GM21423 (cell line): ENCODE results near the gene MMRN2.
"Not testable (repeated sequence)": the region's sequence is repeated elsewhere in the genome, so short reads cannot be mapped to it uniquely, and the experiment has no call there.

Experiments used
- ATAC-seq: cut with Tn5 transposase; IDR thresholded peaks from one replicate; pipeline ENCODE4 v1.9.1; 2021; ENCODE audit warnings: mild to moderate bottlenecking, moderate library complexity; ENCODE audit not compliant: unreplicated experiment

Gene MMRN2

DNA sequence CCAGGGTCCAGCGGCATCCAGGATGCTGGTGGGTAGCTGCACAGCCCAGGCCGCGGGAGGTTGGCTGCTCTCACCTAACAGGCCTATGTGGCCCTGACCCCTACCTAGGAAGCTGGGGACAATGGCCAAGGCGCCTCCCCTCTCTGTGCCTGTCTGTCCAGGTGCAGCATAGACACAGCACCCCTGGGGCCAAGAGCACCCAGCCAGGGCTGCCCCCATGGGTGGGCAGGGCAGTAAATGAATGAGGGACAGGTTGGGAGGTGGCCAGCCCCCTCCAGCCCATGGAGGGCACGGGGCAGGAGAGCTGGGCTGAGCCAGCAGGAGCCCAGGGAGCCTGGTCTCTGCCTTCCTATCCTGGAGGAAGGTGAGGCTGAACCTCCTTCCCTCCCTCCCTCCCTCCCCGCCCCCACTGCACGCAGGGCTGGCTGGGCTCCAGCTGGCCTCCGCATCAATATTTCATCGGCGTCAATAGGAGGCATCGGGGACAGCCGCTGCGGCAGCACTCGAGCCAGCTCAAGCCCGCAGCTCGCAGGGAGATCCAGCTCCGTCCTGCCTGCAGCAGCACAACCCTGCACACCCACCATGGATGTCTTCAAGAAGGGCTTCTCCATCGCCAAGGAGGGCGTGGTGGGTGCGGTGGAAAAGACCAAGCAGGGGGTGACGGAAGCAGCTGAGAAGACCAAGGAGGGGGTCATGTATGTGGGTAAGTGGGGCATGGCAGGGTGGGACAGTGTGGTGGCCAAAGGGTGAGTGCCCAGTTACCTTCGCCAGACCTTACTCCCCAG is 893 bp upstream of the MMRN2 start, which contains the start of gene SNCG:
SNCG (plus strand) TSS at position 484 of the 785 bp plus-strand sequence; CDS start at position 583, 99 bp downstream.
- no peak for ATAC-seq

DNA sequence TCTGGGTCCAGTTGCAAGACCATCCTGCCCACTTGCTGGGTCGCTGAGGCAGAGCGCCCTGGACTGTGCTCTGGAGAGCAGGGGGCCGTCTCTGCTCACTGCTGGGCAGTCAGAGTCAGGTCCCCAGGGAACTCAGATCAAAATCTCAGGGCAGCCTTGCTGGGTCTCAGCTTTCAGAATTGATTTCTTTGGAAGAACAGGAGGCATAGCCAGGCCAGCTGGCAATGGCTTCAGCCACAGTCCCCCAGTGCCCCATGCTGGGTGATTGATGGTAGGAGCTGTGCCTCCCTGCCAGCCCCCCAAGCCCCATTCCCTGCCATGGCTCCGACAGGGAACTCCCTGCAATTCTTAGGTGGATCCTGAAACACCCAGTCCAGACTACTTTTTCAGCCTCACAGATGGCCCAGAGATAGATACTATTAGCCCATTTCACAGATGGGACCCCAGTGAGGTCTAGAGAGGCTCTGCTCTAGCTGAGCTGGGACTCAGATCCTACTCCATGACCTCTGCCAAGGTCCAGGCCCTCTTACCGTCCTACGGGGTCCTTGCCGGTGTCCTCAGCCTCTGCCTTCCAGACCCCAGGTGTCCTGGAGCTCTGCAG is 467 bp downstream of the MMRN2 start:
- no peak for ATAC-seq

DNA sequence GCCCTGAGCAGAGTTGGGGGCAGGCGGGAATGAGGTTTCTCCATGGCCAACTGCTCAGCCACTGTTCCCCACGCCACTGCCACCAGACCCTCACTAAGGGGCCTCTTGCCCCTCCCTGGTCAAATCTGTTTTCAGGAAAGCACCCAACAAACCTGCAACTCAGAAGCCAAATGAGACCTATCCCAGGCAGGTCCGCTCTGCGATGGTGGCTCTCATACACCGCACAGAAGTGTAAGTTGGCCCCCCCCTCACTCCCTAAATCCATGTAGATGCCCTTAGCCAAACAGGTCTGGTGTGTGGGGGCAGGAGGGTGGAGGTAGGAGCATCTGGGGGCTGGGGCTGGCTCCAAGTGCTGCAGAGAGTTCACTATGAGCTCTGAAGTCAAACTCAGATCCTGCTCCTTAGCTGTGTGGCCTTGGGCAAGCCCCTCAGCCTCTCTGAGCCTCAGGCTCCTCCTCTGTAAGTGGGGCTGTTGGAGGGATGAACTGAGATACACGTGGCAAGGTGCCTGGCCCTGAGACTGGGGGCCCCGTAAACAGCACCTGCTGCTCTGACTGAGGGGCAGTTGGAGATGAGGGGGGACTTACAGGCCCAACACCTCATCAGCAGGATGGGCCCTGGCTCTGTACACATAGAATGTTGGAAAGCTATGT is 1.1 kb downstream of the MMRN2 start:
- no peak for ATAC-seq

DNA sequence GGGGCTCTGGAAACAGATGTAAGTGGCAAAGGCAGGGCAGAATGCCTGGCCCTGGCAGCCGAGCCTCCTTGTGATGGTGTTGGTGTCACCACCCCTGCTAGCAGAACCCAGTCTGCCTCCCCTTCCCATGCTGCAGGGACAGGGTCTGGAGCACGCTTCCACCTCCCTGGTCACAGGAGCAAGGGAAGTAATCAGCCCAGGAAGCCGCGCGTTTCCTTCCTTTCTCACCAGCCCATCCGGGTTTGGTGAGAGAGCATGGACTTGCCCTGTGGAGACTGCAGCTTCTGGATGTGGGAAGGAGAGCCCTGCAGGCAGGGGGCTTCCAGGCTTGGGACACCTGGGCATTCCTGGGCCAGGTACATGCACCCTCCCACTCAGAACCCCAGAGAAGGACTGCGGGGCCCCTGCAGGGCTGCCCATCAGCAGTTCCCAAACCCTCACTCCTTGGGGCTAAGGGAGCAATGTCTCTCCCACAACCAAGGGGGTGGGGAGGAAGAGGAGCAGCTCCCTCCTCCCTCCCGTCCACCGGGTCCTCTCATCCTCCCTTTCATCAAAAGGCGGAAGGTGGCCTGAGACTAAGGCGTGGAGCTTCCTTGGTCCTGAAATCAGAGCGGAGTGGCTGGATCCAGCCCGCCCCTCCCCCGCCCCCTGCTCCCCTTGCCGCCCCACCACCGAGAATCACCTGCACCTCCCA is 1.8 kb downstream of the MMRN2 start:
- no peak for ATAC-seq

DNA sequence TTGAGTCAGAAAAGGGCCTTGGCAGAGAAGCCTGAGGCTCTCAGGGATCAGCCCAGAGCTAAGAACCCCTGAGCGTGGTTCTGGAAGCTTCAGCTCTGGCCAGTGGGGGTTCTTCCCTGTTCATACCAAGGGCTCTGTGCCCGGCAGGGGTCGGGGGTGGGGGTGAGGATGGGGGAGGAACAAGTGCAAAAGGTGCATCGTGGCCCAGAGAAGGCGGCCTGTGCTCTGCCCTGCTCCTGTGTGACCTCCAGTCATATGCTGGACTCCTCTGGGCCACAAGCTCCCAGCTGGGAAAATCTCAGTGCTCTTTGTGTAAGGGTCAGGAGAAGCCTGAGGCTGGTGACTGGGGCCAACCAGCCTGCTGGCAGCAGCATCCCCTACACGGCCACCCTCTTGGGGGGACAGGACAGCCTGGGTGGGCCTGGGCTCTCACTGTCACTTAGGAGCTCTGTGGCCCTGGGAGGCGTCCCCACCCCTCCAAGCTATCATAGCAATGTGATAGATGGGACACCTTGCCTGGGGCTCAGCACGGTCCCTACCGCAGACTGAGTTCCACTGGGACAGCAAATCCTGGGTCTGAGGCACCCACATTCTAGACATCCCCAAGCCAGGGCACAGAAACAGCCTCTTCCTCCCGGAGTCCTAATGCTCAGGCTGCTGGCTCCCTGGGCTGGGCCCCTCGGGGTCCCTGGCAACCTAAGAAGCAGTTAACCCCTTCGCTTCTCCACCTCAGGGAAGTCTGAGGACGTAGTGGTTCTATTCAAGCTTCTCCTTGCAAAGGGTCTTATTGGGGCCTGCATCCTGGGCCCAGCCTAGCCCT is 2.5 kb downstream of the MMRN2 start:
- no peak for ATAC-seq

DNA sequence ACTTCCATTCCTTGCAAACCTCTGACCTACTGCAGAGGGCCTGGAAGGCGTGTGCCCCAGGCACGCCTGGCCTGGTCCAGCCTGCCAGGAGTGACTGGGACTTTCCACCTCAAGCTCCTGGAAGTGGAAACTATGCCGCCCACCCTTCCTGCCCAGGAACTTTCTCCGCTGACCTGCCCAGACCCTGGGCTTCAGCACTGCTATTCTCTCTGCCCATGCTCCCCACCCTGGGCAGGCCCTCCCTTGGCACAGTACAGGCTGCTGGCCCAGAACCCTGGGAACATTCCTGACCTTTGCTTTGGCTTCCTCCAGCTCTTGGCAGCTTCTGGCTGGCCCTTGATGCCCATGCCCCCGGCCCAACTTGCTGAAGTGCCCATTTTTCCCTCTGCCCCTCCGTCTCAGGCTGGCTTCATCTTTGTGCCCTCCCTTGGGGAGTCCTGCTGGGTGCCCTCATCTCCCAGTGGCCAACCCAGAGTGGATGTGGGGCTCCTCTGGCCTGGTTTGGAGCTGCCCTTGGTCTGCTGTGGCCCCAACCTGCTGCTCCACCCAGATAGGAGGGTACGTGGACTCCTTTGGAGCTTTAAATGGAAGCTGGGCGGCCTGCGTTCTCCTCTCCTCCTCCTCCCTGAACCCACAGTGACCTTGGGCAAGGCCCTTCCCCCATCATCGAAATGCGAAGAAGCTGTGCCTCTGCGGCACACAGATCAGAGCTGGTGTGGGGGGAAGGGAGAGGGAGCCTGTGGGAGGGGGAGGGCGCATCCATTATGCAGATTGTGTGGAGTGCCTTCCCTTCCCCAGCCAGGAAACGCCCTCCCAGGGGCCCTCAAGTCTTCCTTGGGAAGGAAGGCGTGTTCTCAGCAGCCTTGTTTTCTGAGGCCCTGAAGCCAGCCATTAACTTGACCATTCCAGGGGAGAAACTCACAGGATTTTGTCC is 3.4 kb downstream of the MMRN2 start:
- no peak for ATAC-seq

DNA sequence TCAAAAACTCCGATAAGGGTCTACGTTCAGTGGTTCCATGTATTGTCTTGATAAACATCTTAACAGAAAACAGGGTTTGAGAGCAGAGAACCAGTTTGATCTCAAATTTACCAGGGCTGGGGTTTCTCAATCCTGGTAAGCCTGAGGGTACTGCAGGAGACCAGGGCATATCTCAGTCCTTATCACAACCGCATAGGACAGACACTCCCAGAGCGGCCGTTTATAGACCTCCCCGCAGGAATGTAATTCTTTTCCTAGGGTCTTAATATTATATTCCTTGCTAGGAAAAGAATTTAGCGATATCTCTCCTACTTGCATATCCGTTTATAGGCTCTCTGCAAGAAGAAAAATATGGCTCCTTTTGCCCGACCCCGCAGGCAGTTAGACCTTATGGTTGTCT is 4.7 kb downstream of the MMRN2 start:
- ATAC-seq, result not testable (repeated sequence)

DNA sequence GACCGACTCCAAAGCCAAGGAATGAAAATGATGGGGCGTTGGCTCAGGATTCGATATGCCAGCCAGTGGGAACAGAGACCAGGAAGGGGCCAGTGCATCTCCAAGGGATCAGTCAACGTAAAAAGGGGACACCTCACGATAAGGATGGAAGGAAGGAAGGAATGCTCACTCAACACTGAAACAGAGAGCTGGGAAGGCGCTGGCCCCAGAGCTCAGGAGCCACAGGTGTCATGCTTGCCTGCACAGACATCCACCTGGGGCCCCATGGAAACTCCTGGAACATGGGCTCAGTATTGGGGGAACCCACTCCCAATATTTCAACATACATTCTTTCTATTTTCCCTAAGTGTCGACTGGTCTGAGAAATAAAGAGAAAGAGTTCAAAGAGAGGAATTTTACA is 5.3 kb downstream of the MMRN2 start:
- ATAC-seq, result no peak

DNA sequence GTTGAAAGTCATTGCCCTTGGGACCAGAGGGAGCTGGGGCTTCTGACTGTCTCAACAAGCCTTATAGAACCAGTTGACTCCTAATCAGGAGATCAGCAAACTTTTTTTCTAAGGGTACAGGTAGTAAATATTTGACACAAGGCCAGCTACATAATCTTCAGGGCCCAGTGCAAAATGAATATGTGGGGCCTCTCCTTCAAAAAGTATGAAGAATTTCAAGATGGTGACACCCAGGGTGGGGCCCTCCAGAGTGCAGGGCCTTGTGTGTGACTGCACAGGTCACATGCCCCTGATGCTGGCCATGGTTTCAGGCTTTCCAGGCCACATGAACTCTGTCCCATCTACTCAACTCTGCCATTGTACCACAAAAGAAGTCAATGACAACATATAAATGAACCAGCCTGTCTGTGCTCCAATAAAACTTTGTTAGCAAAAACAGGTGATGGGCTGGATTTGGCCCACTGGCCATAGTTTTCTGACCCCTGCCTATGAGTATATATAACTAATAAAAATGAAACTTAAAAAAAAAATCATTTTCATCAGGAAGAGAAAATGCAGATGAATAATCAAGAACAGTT is 6.1 kb downstream of the MMRN2 start:
- ATAC-seq, result no peak

DNA sequence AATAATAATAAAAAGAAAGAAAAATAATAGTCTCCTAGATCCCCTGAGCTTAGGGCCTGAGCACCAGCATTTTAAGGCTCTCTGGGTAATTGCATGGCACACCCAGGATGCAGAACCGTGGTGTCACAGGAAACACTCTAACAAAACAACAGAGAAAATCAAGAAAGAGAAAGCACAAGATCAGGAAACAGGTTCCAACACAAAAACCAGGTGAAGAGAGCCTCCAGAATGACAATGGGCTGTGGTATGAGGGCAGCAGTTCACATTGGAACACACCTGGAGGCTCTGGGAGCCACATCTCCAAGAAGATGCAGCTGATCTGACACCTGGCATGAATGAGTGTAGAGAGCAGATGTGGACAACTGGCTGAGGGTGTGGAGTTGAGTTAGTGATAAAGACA is 7.1 kb downstream of the MMRN2 start:
- no peak for ATAC-seq

DNA sequence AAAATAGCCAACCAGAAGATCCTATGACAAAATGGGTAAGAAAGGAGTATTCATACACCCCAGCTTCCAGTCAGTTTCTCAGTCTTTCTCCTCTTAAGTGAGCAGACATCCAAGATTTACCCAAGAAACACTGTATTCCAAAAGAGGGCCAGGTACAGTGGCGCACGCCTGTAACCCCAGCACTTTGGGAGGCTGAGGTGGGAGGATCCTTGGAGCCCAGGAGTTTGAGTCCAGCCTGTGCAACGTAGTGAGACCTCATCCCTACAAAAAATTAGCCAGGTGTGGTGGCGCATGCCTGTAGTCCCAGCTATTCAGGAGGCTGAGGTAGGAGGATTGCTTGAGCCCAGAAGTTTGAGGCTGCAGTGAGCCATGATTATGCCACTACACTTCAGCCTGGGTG is 9.6 kb downstream of the MMRN2 start:
- ATAC-seq, result not testable (repeated sequence)

DNA sequence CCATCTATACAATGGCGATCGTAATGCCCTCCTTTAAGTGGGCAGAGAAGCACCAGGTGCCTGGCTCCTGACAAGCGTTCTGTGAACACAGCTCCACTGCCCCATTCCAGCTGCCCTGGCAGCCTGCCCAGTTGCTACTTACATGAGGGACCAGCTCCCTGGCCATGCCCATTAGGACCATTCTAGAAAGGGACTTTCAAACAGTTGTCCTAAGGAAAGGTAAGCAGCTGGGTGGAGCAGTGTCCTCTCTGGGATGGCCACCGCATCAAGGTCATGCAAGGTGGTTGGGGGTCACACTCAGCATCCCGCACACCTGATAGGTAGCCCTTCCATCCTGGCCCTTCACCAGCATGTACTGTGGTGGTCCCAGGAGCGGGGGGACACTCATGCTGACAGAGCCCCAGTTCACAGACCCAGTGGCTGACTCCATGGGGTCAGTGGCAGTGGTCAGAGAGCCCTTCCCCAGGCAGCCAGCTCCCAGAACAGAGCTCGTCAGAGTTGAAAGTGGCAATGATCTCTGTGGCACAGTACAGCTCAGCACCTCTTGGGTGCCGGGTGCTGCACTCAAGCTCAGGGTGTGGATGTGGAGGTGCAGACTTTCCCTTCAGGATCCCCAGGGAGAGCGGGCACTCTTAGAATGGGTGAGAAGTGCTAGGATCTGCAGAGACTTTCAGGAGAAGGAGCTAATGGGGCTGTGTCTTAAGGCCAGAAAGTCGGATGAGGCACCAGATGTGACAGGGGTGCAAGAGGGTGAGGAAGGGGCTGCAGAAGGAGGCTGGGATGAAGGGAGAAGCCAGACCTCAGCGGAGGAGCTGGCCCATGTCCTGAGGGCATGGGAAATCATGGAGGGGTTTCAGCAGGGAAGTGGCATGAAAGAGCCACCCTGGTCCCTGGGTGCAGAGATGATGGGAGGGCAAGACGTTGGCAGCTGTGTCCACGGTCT is 10.9 kb downstream of the MMRN2 start:
- ATAC-seq, result no peak

DNA sequence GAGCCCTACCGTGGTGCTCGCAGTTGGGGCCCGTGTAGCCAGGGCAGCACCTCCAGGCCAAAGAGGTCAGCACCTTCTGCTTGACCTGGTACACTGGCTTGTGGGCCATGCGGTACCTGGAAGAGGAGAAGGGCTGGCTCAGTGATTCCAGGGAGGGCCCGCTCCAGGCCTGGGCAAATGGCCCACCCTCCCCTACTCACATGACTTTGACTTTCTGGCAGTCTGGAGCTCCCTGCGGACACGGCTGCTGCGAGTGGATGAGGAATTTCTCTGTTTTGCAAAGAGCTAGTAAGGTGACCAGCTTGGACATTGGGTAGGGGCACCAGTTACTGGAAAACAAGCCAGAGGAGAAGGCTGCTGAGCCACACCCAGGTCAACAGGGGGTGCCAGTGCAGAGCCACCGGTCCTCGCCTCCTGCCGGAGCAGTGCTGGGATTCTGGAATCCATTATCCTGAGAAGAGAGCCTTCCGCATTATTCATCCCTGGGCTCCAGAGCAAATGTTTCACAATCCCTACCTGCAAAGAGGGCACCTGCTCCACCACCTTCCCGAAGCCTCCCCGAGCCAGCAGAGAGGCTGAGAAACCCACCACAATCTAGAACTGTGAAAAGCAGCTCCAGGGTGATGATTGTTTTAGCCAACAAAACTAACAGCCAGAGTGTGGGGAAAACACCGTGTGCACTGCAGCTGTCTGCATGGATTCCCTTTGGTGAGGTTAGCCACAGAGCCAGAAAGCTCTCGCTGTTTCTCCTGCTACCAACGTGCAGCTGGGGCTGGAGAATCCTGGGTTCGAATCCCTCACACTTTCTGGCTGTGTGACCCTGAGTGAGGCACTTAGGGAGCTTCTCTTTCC is 11.8 kb downstream of the MMRN2 start:
- no peak for ATAC-seq

DNA sequence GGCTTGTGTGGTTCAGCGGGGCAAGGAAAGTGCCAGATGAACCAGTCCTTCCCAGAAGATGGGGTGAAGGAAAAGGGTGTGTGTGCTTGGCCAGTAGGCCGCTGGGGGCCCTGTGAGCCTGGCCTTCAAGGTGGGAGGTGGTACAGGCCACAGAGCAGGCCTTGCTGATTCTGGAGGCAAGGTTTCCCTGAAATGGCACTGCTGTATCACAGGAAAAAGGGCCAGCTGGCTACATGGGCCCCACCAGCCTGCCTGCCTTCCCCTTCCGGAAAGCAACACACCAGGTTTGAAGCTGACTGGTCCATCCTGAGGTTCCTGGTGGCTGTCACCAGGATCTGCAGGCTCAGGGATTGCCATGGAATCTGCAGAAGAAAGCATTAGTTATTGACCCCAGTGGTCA is 12.5 kb downstream of the MMRN2 start:
- no peak for ATAC-seq

DNA sequence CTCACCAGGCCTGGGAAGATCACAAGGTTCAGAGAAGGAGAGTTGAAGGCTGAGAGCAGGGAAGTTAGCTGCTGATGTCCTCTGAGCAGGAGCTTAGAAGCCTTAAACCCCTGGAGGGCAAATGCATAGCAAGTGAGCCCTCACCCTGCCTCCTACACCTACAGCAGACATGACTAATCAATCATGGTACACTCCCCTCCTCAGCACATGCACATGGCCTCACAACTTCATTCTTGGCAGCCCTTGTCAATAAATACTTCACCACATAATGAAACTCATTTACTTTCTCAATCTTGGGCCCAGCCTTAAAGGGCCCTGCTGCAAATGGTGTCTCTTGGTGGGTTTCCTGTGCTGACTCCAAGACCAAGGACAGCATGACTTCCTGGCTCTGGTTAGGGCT is 12.9 kb downstream of the MMRN2 start:
- ATAC-seq, result no peak

DNA sequence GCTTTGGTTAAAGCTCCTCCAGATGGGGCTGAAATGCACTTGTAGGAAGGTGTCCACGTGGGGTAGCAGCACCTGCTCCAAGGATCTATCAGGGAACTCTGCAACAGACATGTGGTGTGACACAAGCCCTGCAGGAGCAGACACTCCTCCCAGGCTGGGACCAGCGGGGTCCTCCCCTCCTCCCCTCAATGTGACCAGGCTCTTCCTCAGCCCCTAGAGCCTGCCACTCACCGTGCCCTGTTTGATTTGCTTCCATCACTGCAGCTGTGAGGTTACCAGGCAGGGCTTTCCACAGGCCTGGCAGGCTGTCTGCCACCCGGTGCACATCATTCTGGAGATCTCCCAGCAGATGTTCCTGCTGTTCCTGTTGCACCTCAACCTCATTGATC is 13.4 kb downstream of the MMRN2 start:
- ATAC-seq, result no peak

DNA sequence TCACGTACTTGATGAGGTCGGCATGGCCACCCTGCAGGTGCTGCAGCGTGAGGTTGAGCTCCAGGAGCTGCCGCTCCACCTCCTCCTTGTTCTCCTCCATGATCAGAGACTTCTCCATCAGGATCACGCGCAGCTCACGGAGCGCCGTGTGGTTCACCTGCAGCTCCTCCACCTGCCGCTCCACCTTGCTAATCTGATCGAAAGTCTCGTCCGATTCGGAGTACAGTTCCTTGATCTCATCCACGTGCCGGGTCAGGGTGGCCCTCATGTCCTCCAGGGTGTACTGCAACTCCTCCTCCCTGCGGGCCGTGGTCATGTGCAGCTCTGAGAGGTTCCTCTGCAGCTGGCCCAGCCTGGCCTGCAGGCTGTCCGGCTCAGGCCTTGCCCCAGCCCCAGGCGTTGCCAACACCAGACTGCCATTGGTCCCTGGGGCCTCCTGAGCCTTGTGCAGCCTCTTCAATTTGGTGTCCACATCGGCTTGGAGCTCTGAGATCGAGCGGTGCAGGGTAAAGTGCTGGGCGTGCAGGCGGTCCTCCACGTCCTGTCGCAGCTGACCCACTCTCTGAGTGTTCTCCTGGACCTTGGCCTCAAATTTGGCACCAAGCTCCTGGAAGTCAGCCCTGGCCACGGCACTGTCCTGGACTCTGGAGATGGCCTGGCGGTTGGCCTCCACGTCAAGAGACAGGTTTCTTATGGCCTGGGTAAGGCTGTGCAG is 13.9 kb downstream of the MMRN2 start:
- ATAC-seq, result no peak
